Measurements from ENCODE around the gene RAB5A. TPM values are rescaled to one million over a fixed set of nuclear protein-coding genes. Genes with fewer than 3 reads are reported as not detected.
A peak's percentile ranks its signal among the peaks of the same experiment; 100 is the strongest.
"Not testable (repeated sequence)": the region's sequence is repeated elsewhere in the genome, so short reads cannot be mapped to it uniquely, and the experiment has no call there.

Gene RAB5A
- total RNA-seq, 1 donor from 2014 or later = 60.5 TPM

GRCh38 chr3:19934098-19934566 is 12.8 kb upstream of the RAB5A start, which contains the start of gene EFHB:
Gene EFHB, minus strand, starts transcription at chr3:19934217. Its CDS starts 199 bp downstream, at chr3:19934018.
- DNase-seq = peak; percentile 70
- H3K27ac Mint-ChIP-seq = peak within 1 kb of the TSS; percentile 83
- peaks cover 16% of the 10 kb centered on the region for H3K9me3 Mint-ChIP-seq
- H3K27me3 Mint-ChIP-seq = no peaks in the 10 kb centered on the region
- no peaks in the 10 kb centered on the region for H3K36me3 Mint-ChIP-seq (ENCODE audit: low read depth)
- H3K4me3 Mint-ChIP-seq = no peak within 1 kb of the TSS
- intact Hi-C loops (cut with micrococcal nuclease) = loop anchor here (10.0 kb wide), 1 partner anchor 1189 kb away; no protein-coding TSS in a partner anchor
- peaks cover 52% of the 10 kb centered on the region for H3K4me1 Mint-ChIP-seq

- no peaks in the 10 kb centered on the region for H3K27me3 Mint-ChIP-seq
- H3K27ac Mint-ChIP-seq = peak overlapping the region; percentile 85
- intact Hi-C loops (cut with micrococcal nuclease) = loop anchor here (1.0 to 10.0 kb wide), 3 partner anchors 10 to 1193 kb away; partner anchors contain the start of gene RAB5A
- H3K36me3 Mint-ChIP-seq (ENCODE audit: low read depth) = no peaks in the 10 kb centered on the region
- H3K4me1 Mint-ChIP-seq = peaks cover 34% of the 10 kb centered on the region
- peak overlapping the region; percentile 18 for H3K4me3 Mint-ChIP-seq
- peak; percentile 56 for DNase-seq
- H3K9me3 Mint-ChIP-seq = peaks cover 24% of the 10 kb centered on the region
Observed at GRCh38 chr3:19937459-19938294, 9.2 kb upstream of the RAB5A start.

GRCh38 chr3:19938295-19938627 is 8.6 kb upstream of the RAB5A start:
- no peak overlapping the region for H3K4me3 Mint-ChIP-seq
- H3K9me3 Mint-ChIP-seq = peaks cover 21% of the 10 kb centered on the region
- H3K27me3 Mint-ChIP-seq = no peaks in the 10 kb centered on the region
- H3K36me3 Mint-ChIP-seq (ENCODE audit: low read depth) = no peaks in the 10 kb centered on the region
- no peak for DNase-seq
- peaks cover 30% of the 10 kb centered on the region for H3K4me1 Mint-ChIP-seq
- H3K27ac Mint-ChIP-seq = peak overlapping the region; percentile 52
- intact Hi-C loops (cut with micrococcal nuclease) = loop anchor here (10.0 kb wide), 1 partner anchor 1193 kb away; no protein-coding TSS in a partner anchor

GRCh38 chr3:19940643-19941042 is 6.3 kb upstream of the RAB5A start:
- H3K9me3 Mint-ChIP-seq = peaks cover 20% of the 10 kb centered on the region
- no peaks in the 10 kb centered on the region for H3K36me3 Mint-ChIP-seq (ENCODE audit: low read depth)
- DNase-seq = no peak
- H3K4me3 Mint-ChIP-seq = no peak overlapping the region
- H3K4me1 Mint-ChIP-seq = peaks cover 20% of the 10 kb centered on the region
- no peaks in the 10 kb centered on the region for H3K27me3 Mint-ChIP-seq
- H3K27ac Mint-ChIP-seq = no peak overlapping the region
- intact Hi-C loops (cut with micrococcal nuclease) = no loop called here

DNA sequence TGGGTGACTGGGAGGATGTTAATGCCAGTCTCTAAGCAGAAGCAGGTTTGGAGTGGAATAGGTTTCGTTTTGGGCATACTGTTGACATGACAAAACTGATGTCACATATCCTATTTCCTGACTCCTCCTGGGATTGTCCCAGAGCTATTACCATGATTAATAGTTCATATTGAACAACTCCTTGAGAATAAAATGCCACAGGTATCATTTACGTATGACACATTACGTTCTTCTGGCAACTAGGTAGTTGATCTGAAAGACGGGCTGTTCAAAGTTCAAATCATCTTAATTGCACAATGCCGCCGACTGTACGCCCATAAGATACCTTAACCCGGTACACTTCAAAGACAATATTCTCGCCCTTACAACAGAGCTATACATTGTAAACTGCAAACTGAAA is 1.4 kb upstream of the RAB5A start:
- Mint-ChIP-seq H3K4me1 (peaks cover 23% of the 10 kb centered on the region), H3K27ac (peak overlapping the region; percentile 67), H3K36me3 (ENCODE audit: low read depth) (peaks cover 16% of the 10 kb centered on the region), H3K27me3 (peaks cover 3% of the 10 kb centered on the region), H3K9me3 (peaks cover 10% of the 10 kb centered on the region), H3K4me3 (peak overlapping the region; percentile 66)
- intact Hi-C loops (cut with micrococcal nuclease) = loop anchor here (5.0 kb wide), 1 partner anchor 157 kb away; no protein-coding TSS in a partner anchor
- DNase-seq = no peak

DNA sequence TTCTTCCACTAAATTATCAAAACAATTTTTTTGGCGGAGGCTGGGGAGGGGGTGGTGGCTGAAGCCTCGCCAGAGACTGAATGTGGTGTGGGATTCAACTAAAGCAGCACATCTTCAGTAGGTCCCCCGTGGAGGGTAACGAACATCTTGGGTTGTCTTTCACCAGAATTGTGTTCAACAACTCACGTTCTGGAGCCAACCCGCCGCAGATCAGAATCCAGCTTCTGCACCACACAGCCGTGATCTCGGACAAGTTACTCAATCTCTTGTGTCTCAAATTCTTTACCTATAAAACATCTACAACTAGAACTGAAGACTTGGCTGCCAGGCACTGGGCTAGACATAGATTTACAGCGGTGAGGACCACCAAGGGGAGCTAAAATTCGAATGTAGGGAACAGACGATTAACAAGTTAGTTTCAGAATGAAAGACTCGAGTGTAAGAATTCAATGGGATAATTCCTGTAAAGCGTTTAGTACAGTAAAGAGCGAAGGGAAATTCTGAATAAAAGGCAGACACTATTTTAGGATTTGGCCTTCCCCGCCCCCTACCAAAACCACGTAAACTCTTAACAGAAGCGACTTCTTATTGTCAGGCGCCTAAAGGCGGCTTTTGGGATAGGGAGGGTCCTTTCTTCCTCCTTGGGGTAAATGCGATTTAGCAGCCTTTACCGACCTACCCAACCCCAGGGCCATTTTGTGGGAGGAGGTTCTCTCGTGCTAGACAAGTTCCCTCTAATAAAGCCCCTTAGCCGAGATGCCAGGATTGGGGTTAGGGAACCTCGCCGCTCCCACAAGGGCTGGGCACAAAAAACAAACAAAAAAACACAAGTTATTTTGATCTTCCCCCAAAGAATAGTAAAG is 697 bp upstream of the RAB5A start:
- intact Hi-C loops (cut with micrococcal nuclease) = loop anchor here (2.0 to 5.0 kb wide), 2 partner anchors 61 to 156 kb away; no protein-coding TSS in a partner anchor
- peak; percentile 63 for DNase-seq
- H3K4me3 Mint-ChIP-seq = peak overlapping the region; percentile 95
- H3K9me3 Mint-ChIP-seq = peaks cover 5% of the 10 kb centered on the region
- H3K27me3 Mint-ChIP-seq = peaks cover 3% of the 10 kb centered on the region
- H3K4me1 Mint-ChIP-seq = peaks cover 26% of the 10 kb centered on the region
- H3K27ac Mint-ChIP-seq = peak overlapping the region; percentile 99
- H3K36me3 Mint-ChIP-seq (ENCODE audit: low read depth) = peaks cover 22% of the 10 kb centered on the region

DNA sequence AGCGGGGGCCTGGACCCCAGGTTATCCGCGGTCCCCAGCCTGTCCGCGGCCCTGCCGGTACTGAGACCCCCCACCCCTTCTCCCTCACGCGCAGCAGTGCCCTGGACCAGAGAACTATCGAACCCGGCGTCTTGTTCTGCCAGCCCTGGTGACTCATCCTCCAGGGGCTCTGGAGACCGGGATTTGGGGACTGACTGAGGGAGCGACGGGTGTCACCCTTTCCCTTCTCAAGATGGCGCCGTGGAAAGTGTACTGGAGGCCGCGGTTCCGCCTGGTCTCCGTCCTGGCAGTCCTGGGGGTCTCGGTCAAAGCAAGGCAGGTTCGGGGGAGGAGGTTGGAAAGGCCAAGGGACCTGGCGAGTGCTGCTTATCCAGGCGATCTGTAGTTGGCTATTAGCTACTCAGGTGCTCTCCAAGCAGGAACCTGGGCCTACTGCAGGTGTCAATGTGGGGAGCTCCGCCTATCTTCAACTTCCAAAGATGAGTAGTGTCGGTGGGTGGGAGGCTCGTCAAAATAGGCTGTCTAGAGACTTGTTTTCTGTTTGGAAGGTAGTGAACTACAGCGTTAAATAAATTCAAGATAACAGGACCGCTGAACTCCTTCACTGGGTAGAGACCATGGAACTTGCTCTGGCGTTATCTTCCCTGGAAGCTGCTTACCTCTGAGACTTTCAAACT is 790 bp downstream of the RAB5A start:
- intact Hi-C loops (cut with micrococcal nuclease) = loop anchor here (1.0 to 5.0 kb wide), 8 partner anchors 10 to 239 kb away; partner anchors contain the start of genes KAT2B and SGO1
- Mint-ChIP-seq H3K4me3 (peak overlapping the region; percentile 95), H3K27me3 (peaks cover 3% of the 10 kb centered on the region), H3K4me1 (peaks cover 30% of the 10 kb centered on the region), H3K27ac (peak overlapping the region; percentile 99), H3K9me3 (peaks cover 5% of the 10 kb centered on the region), H3K36me3 (ENCODE audit: low read depth) (peaks cover 27% of the 10 kb centered on the region)
- DNase-seq = peak; percentile 84

GRCh38 chr3:19948226-19948591 is 1.3 kb downstream of the RAB5A start:
- H3K9me3 Mint-ChIP-seq = peaks cover 5% of the 10 kb centered on the region
- peak overlapping the region; percentile 99 for H3K27ac Mint-ChIP-seq
- DNase-seq = no peak
- H3K36me3 Mint-ChIP-seq (ENCODE audit: low read depth) = peaks cover 27% of the 10 kb centered on the region
- peaks cover 3% of the 10 kb centered on the region for H3K27me3 Mint-ChIP-seq
- H3K4me3 Mint-ChIP-seq = peak overlapping the region; percentile 95
- H3K4me1 Mint-ChIP-seq = peaks cover 30% of the 10 kb centered on the region
- intact Hi-C loops (cut with micrococcal nuclease) = loop anchor here (5.0 kb wide), 1 partner anchor 154 kb away; no protein-coding TSS in a partner anchor

DNA sequence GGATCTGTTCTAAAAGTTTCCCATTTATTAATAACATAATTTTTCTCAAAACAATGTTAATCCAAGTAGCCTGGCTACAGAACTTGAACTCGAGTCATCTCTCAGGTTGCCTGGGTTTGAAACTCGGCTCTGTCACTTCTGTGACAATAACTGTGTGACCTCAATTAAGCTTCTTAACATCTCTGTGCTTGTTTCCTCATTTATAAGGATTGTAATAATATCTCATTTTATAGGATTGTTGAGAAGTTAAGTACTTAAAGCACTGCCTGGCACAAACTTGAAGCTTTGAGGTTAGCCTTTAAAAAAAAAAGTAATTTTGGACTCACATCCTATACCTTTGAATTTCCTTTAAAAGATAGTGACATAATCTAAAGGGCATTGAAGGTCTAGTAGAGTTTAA is 3.4 kb downstream of the RAB5A start:
- peaks cover 40% of the 10 kb centered on the region for H3K36me3 Mint-ChIP-seq (ENCODE audit: low read depth)
- H3K27me3 Mint-ChIP-seq = peaks cover 3% of the 10 kb centered on the region
- intact Hi-C loops (cut with micrococcal nuclease) = no loop called here
- peaks cover 31% of the 10 kb centered on the region for H3K4me1 Mint-ChIP-seq
- H3K4me3 Mint-ChIP-seq = no peak overlapping the region
- H3K27ac Mint-ChIP-seq = no peak overlapping the region
- no peak for DNase-seq
- H3K9me3 Mint-ChIP-seq = peaks cover under 1% of the 10 kb centered on the region

DNA sequence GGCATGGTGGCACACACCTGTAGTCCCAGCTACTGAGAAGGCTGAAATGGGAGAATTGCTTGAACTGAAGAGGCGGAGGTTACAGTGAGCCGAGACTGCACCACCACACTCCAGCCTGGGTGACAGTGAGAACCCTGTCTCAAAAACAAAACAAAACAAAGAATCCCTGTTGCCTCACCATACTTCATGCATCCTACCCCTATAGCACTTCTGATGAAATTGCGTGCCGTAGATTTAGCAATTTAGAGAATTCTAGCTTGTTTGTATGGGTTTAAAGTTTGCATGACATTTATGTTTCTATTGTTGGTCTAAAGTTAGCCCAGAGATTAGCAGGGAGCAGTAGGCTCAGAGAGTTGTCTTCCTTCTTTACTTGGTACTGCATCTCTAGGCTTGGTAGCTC is 7.8 kb downstream of the RAB5A start:
- DNase-seq = peak; percentile 31
- no peak overlapping the region for H3K4me3 Mint-ChIP-seq
- intact Hi-C loops (cut with micrococcal nuclease) = no loop called here
- H3K9me3 Mint-ChIP-seq = no peaks in the 10 kb centered on the region
- peaks cover 36% of the 10 kb centered on the region for H3K36me3 Mint-ChIP-seq (ENCODE audit: low read depth)
- H3K4me1 Mint-ChIP-seq = peaks cover 25% of the 10 kb centered on the region
- no peaks in the 10 kb centered on the region for H3K27me3 Mint-ChIP-seq
- H3K27ac Mint-ChIP-seq = no peak overlapping the region

- Mint-ChIP-seq H3K36me3 (ENCODE audit: low read depth) (peaks cover 36% of the 10 kb centered on the region), H3K4me1 (peaks cover 27% of the 10 kb centered on the region)
- DNase-seq; H3K27ac Mint-ChIP-seq; H3K27me3 Mint-ChIP-seq; intact Hi-C loops (cut with micrococcal nuclease); H3K9me3 Mint-ChIP-seq; H3K4me3 Mint-ChIP-seq: not testable (repeated sequence)
Observed at GRCh38 chr3:19957354-19957753, 10.5 kb downstream of the RAB5A start.

DNA sequence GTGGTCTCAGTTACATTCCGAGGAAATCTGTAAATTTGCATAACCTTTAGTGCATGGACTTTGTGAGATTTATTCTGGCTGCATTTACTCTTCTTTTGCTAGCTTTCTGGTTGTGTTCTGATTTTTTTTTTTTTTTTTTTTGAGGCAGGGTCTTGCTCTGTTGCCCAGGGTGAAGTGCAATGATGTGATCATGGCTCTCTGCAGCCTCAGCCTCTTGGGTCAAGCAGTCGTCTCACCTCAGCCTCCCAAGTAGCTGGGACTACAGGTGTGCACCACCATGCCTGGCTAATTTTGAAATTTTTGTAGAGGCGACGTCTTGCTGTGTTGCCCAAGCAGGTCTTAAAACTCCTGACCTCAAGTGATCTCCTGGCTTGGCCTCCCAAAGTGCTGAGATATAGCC is 12.6 kb downstream of the RAB5A start:
- Mint-ChIP-seq H3K27ac (no peak overlapping the region), H3K4me3 (no peak overlapping the region), H3K9me3 (no peaks in the 10 kb centered on the region), H3K36me3 (ENCODE audit: low read depth) (peaks cover 29% of the 10 kb centered on the region), H3K4me1 (peaks cover 29% of the 10 kb centered on the region), H3K27me3 (no peaks in the 10 kb centered on the region)
- DNase-seq = no peak
- intact Hi-C loops (cut with micrococcal nuclease) = no loop called here

DNA sequence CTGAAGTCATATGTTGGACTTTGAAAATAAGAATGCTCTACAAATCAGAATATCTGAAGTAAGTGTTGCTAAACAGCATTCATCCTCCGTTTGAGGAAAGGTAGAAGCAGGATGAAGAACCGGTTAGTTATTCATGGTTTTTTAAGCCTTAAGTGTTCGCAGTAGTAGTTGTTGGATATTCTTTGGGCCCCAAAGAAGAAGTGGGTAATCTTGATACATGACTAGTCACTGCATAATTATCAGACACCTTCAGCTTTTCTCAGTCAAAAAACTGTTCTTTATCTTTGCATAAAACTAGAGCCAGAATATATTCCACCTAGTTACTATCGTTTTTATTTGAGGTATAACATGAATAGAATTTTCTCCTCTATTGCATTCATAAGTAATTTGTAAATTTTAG is 13.8 kb downstream of the RAB5A start:
- no peak overlapping the region for H3K27ac Mint-ChIP-seq
- peaks cover 22% of the 10 kb centered on the region for H3K36me3 Mint-ChIP-seq (ENCODE audit: low read depth)
- intact Hi-C loops (cut with micrococcal nuclease) = no loop called here
- DNase-seq = no peak
- no peaks in the 10 kb centered on the region for H3K9me3 Mint-ChIP-seq
- H3K4me1 Mint-ChIP-seq = peaks cover 24% of the 10 kb centered on the region
- H3K27me3 Mint-ChIP-seq = no peaks in the 10 kb centered on the region
- H3K4me3 Mint-ChIP-seq = no peak overlapping the region

Measured in activated CD4-positive, alpha-beta T cell treated with anti-CD3 and anti-CD28 coated beads, Interleukin-2, amount 10 ng/mL, durations not matched to agents 24 days and 14 days (primary cell).